OCI-LY3 (cell line): ENCODE measurements around the gene GAMT.

Source experiments
- EZH2phosphoT487 ChIP-seq: fragments of 200-600 bp; shearing (Covaris generic); IDR thresholded peaks from 2 replicates; pipeline ENCODE4 v1.6.1; 2018; ENCODE audit warnings: antibody characterized with exemption, mixed run types, low read depth
- TF ChIP-seq, protein P1 (sequence below): fragments of 200-600, 300-600 bp; sonication (generic); IDR thresholded peaks from 2 replicates; pipeline ENCODE4 v1.5.1; 2014; ENCODE audit warnings: antibody characterized with exemption, low read length, low read depth

DNA sequence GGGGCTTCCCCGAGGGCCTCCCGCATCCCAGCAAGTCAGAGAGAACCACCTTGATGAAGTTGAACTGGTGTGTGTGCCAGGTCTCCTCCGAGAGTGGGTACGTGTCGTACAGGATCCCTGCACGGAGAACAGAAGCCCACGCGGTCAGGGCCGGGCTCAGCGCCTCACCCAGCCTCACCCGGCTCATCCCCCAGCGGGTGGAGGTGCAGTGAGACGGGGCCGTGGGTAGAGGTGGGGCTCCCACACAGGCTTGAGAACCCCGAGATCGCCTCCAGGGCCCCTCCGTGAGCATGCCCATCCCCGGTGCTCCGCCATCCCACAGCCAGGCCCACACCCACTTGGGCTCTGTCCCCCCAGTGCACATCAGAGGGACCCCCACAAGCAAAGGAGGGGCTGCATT is 2.3 kb downstream of the GAMT start:
- TF ChIP-seq EZH2phosphoT487 = no peak
- TF ChIP-seq, protein P1, sequence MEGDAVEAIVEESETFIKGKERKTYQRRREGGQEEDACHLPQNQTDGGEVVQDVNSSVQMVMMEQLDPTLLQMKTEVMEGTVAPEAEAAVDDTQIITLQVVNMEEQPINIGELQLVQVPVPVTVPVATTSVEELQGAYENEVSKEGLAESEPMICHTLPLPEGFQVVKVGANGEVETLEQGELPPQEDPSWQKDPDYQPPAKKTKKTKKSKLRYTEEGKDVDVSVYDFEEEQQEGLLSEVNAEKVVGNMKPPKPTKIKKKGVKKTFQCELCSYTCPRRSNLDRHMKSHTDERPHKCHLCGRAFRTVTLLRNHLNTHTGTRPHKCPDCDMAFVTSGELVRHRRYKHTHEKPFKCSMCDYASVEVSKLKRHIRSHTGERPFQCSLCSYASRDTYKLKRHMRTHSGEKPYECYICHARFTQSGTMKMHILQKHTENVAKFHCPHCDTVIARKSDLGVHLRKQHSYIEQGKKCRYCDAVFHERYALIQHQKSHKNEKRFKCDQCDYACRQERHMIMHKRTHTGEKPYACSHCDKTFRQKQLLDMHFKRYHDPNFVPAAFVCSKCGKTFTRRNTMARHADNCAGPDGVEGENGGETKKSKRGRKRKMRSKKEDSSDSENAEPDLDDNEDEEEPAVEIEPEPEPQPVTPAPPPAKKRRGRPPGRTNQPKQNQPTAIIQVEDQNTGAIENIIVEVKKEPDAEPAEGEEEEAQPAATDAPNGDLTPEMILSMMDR = no peak
